ENCODE data around the gene LRRFIP2. TPM values are rescaled to one million over a fixed set of nuclear protein-coding genes. Genes with fewer than 3 reads are reported as not detected.

The LRRFIP2 gene
- total RNA-seq, 1 donor from 2014 or later = 62.4 TPM

DNA sequence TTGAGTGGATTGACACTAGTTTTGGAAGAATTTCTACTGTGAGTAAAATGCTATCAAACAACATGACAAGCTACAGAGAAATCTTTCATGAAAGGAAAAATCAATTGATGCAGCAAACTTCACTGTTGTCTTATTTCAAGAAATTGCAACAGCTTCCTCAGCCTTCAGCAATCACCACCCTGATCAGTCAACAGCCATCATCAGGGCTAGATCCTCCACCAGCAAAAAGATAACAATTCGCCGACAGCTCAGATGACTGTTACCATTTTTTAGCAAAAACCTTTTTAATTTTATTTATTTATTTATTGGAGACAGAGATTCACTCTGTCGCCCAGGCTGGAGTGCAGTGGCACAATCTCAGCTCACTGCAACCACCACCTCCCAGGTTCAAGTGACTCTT, 137.0 kb downstream of the LRRFIP2 start:
- Mint-ChIP-seq H3K27ac (ENCODE audit: unreplicated experiment) (no peak overlapping the region), H3K4me3 (ENCODE audit: unreplicated experiment) (no peak overlapping the region), H3K4me1 (ENCODE audit: low read depth, unreplicated experiment) (peaks cover 3% of the 10 kb centered on the region), H3K36me3 (ENCODE audit: low read depth, unreplicated experiment) (peaks cover 57% of the 10 kb centered on the region), H3K9me3 (ENCODE audit: unreplicated experiment) (peaks cover 19% of the 10 kb centered on the region), H3K27me3 (ENCODE audit: low read depth, unreplicated experiment) (no peaks in the 10 kb centered on the region)
- no peak for FAIRE-seq
- no peak for TF ChIP-seq EZH2 (IDR thresholded peaks at IDR 0.05; ENCODE audit: insufficient read depth, low read length)
- TF ChIP-seq, protein P1, sequence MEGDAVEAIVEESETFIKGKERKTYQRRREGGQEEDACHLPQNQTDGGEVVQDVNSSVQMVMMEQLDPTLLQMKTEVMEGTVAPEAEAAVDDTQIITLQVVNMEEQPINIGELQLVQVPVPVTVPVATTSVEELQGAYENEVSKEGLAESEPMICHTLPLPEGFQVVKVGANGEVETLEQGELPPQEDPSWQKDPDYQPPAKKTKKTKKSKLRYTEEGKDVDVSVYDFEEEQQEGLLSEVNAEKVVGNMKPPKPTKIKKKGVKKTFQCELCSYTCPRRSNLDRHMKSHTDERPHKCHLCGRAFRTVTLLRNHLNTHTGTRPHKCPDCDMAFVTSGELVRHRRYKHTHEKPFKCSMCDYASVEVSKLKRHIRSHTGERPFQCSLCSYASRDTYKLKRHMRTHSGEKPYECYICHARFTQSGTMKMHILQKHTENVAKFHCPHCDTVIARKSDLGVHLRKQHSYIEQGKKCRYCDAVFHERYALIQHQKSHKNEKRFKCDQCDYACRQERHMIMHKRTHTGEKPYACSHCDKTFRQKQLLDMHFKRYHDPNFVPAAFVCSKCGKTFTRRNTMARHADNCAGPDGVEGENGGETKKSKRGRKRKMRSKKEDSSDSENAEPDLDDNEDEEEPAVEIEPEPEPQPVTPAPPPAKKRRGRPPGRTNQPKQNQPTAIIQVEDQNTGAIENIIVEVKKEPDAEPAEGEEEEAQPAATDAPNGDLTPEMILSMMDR (IDR thresholded peaks at IDR 0.05; ENCODE audit: insufficient read depth, low read depth, low read length) = no peak
- H3K27me3 ChIP-seq (ENCODE audit: insufficient read depth, low read length) = no peaks in the 10 kb centered on the region
- H3K9ac ChIP-seq (ENCODE audit: low read length) = no peak overlapping the region
- no peak overlapping the region for H2AFZ ChIP-seq (ENCODE audit: low read depth, low read length)
- no peak overlapping the region for H3K4me3 ChIP-seq (ENCODE audit: insufficient read depth, low read depth, low read length)
- no peaks in the 10 kb centered on the region for H3K4me1 ChIP-seq (ENCODE audit: insufficient read depth, low read length)
- H3K4me2 ChIP-seq (ENCODE audit: low read length) = no peak overlapping the region
- peaks cover 34% of the 10 kb centered on the region for H3K36me3 ChIP-seq (ENCODE audit: insufficient read depth, low read length)
- no peaks in the 10 kb centered on the region for H3K79me2 ChIP-seq (ENCODE audit: insufficient read depth, low read length)
- H3K9me3 ChIP-seq (ENCODE audit: insufficient read depth, low read depth, low read length) = peaks cover 6% of the 10 kb centered on the region
- H4K20me1 ChIP-seq (ENCODE audit: insufficient read depth, low read length) = no peaks in the 10 kb centered on the region
- no peak overlapping the region for H3K27ac ChIP-seq (ENCODE audit: low read depth, low read length)
- DNase-seq (ENCODE audit: low read depth) = no peak

DNA sequence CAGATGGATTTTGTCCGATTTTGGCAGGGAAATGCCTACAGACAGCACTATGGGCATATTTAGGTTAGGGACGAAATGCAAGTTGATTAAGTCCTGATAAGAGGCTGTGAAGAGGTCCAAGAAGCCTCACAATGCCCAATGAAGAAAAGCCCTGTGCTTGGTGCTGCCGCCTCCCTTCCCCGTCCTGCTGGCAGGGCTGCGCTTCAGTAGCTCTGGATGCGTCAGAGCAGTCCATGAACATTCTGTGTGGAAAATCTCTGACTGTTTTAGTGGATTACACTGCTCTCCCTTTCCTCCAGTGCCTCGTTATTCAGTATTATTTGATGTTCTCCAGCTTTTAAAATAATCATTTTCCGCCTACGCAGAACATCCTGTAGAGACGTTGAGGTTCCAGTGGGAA, 141.4 kb downstream of the LRRFIP2 start:
- H2AFZ ChIP-seq (ENCODE audit: low read depth, low read length) = no peak overlapping the region
- Mint-ChIP-seq H3K27me3 (ENCODE audit: low read depth, unreplicated experiment) (no peaks in the 10 kb centered on the region), H3K9me3 (ENCODE audit: unreplicated experiment) (peaks cover 19% of the 10 kb centered on the region), H3K4me3 (ENCODE audit: unreplicated experiment) (no peak overlapping the region), H3K4me1 (ENCODE audit: low read depth, unreplicated experiment) (peaks cover 14% of the 10 kb centered on the region), H3K36me3 (ENCODE audit: low read depth, unreplicated experiment) (peaks cover 47% of the 10 kb centered on the region), H3K27ac (ENCODE audit: unreplicated experiment) (no peak overlapping the region)
- H3K9ac ChIP-seq (ENCODE audit: low read length) = no peak overlapping the region
- TF ChIP-seq EZH2 (IDR thresholded peaks at IDR 0.05; ENCODE audit: insufficient read depth, low read length) = no peak
- TF ChIP-seq, protein P1 (IDR thresholded peaks at IDR 0.05; ENCODE audit: insufficient read depth, low read depth, low read length) = no peak
- no peak overlapping the region for H3K4me2 ChIP-seq (ENCODE audit: low read length)
- no peaks in the 10 kb centered on the region for H3K27me3 ChIP-seq (ENCODE audit: insufficient read depth, low read length)
- H3K79me2 ChIP-seq (ENCODE audit: insufficient read depth, low read length) = no peaks in the 10 kb centered on the region
- FAIRE-seq = no peak
- H3K9me3 ChIP-seq (ENCODE audit: insufficient read depth, low read depth, low read length) = peaks cover 6% of the 10 kb centered on the region
- no peak overlapping the region for H3K4me3 ChIP-seq (ENCODE audit: insufficient read depth, low read depth, low read length)
- H3K36me3 ChIP-seq (ENCODE audit: insufficient read depth, low read length) = peaks cover 45% of the 10 kb centered on the region
- H3K27ac ChIP-seq (ENCODE audit: low read depth, low read length) = no peak overlapping the region
- peaks cover 5% of the 10 kb centered on the region for H4K20me1 ChIP-seq (ENCODE audit: insufficient read depth, low read length)
- no peaks in the 10 kb centered on the region for H3K4me1 ChIP-seq (ENCODE audit: insufficient read depth, low read length)
- DNase-seq (ENCODE audit: low read depth) = no peak

DNA sequence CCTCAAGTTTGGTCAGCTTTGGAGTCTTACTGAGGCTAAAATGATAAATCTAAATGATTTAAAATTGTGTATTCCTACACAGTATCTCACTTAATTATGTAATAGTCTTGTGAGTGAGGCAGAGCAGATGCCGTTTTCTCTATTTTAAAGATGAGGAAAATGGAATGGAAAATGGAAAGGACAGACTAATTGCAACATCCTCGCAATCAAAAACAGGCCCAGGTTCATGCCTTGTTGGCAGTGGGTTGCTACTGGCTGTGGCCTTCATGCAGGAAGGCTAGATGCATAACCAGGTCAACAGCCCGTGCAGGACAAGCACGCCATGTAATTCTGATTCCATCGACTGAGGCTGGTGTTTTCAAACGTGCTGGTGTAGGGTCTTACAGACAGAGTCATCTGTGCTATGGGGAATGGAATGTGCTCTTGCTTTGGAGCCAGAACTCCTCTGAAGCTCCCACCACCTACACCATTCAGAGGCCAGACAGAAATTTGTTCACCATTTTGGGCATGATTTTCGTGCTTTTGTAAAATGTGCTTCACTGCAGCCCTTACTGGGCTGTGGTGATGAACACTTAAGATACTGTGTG, 143.2 kb downstream of the LRRFIP2 start:
- TF ChIP-seq, protein P1 (IDR thresholded peaks at IDR 0.05; ENCODE audit: insufficient read depth, low read depth, low read length) = no peak
- no peak for TF ChIP-seq EZH2 (IDR thresholded peaks at IDR 0.05; ENCODE audit: insufficient read depth, low read length)
- no peak overlapping the region for H3K4me3 Mint-ChIP-seq (ENCODE audit: unreplicated experiment)
- H3K4me3 ChIP-seq (ENCODE audit: insufficient read depth, low read depth, low read length) = no peak overlapping the region
- H3K36me3 Mint-ChIP-seq (ENCODE audit: low read depth, unreplicated experiment) = peaks cover 37% of the 10 kb centered on the region
- H3K27ac ChIP-seq (ENCODE audit: low read depth, low read length) = no peak overlapping the region
- no peak overlapping the region for H2AFZ ChIP-seq (ENCODE audit: low read depth, low read length)
- FAIRE-seq = no peak
- peaks cover 14% of the 10 kb centered on the region for H3K4me1 Mint-ChIP-seq (ENCODE audit: low read depth, unreplicated experiment)
- H3K9me3 ChIP-seq (ENCODE audit: insufficient read depth, low read depth, low read length) = peaks cover 6% of the 10 kb centered on the region
- H3K27me3 ChIP-seq (ENCODE audit: insufficient read depth, low read length) = no peaks in the 10 kb centered on the region
- no peaks in the 10 kb centered on the region for H3K4me1 ChIP-seq (ENCODE audit: insufficient read depth, low read length)
- H3K27me3 Mint-ChIP-seq (ENCODE audit: low read depth, unreplicated experiment) = no peaks in the 10 kb centered on the region
- no peak overlapping the region for H3K4me2 ChIP-seq (ENCODE audit: low read length)
- peak; percentile 20 for DNase-seq (ENCODE audit: low read depth)
- H3K79me2 ChIP-seq (ENCODE audit: insufficient read depth, low read length) = no peaks in the 10 kb centered on the region
- H3K36me3 ChIP-seq (ENCODE audit: insufficient read depth, low read length) = peaks cover 46% of the 10 kb centered on the region
- peaks cover 10% of the 10 kb centered on the region for H3K9me3 Mint-ChIP-seq (ENCODE audit: unreplicated experiment)
- H3K9ac ChIP-seq (ENCODE audit: low read length) = no peak overlapping the region
- peaks cover 5% of the 10 kb centered on the region for H4K20me1 ChIP-seq (ENCODE audit: insufficient read depth, low read length)
- no peak overlapping the region for H3K27ac Mint-ChIP-seq (ENCODE audit: unreplicated experiment)
